HepG2 (cell line): ENCODE results near the gene BCL2.

Source experiments
- CREB1 ChIP-seq, 2 experiments: fragments of 450-650 bp in 1 of 2; IDR thresholded peaks; 2 replicates each; pipeline ENCODE4 v1.6.1; 2016 to 2017; ENCODE audit warnings: control low read depth in 1 of 2, mild to moderate bottlenecking in 1 of 2, missing compliant biosample characterization in 1 of 2, missing genetic modification characterization in 1 of 2
- FOXJ3 ChIP-seq: sonication (generic); formaldehyde crosslinking; IDR thresholded peaks from 2 replicates; pipeline ENCODE4 v1.4.0; 2020; ENCODE audit warnings: missing genetic modification reagents, mild to moderate bottlenecking, borderline replicate concordance
- FOXO4 ChIP-seq: sonication (generic); formaldehyde crosslinking; conservative IDR thresholded peaks from 2 replicates; pipeline ENCODE4 v1.8.1; 2023; ENCODE audit warnings: missing genetic modification reagents
- JARID2 ChIP-seq: sonication (generic); formaldehyde crosslinking; IDR thresholded peaks from 2 replicates; pipeline ENCODE4 v1.8.1; 2023; ENCODE audit warnings: missing genetic modification reagents, inconsistent platforms; ENCODE audit not compliant: insufficient replicate concordance
- MATR3 ChIP-seq: sonication (generic); formaldehyde crosslinking; IDR thresholded peaks from 2 replicates; pipeline ENCODE4 v1.4.0; 2020; ENCODE audit warnings: missing genetic modification reagents
- POLR2A ChIP-seq, 2 experiments: IDR thresholded peaks; 2 replicates each; pipeline ENCODE4 v1.6.1; 2011; ENCODE audit warnings: low read depth in 2 of 2, low read length in 2 of 2, mild to moderate bottlenecking in 1 of 2, moderate library complexity in 1 of 2; ENCODE audit not compliant: insufficient read depth in 1 of 2
- POLR2AphosphoS2 ChIP-seq: IDR thresholded peaks from 2 replicates; pipeline ENCODE4 v1.6.1; 2011; ENCODE audit warnings: low read depth, low read length, improper control_type of control experiment
- POLR2AphosphoS5 ChIP-seq: IDR thresholded peaks from 2 replicates; pipeline ENCODE4 v1.6.1; 2012; ENCODE audit warnings: low read depth, low read length
- RAD21 ChIP-seq: fragments of 450-650 bp; formaldehyde crosslinking; IDR thresholded peaks from 2 replicates; pipeline ENCODE4 v1.5.0; 2020; ENCODE audit warnings: mild to moderate bottlenecking
- ZNF274 ChIP-seq: sonication (generic); formaldehyde crosslinking; IDR thresholded peaks from 2 replicates; pipeline ENCODE4 v1.5.1; 2020; ENCODE audit warnings: mild to moderate bottlenecking, missing genetic modification reagents
- TF ChIP-seq, protein P1 (sequence below), 2 experiments: sonication (generic) in 1 of 2; formaldehyde crosslinking in 1 of 2; IDR thresholded peaks; 2 replicates each; pipeline versions ENCODE4 v1.4.0 to v1.6.1; 2018 to 2020; ENCODE audit warnings: missing genetic modification reagents in 2 of 2, borderline replicate concordance in 1 of 2, low read depth in 1 of 2, mild to moderate bottlenecking in 1 of 2, missing biosample characterization in 1 of 2
- TF ChIP-seq, protein P2 (sequence below): sonication (generic); formaldehyde crosslinking; IDR thresholded peaks from 2 replicates; pipeline ENCODE4 v1.4.0; 2020; ENCODE audit warnings: missing genetic modification reagents
- TF ChIP-seq, protein P3 (sequence below): sonication (generic); formaldehyde crosslinking; IDR thresholded peaks from 2 replicates; pipeline ENCODE4 v1.4.0; 2020; ENCODE audit warnings: mild to moderate bottlenecking, missing genetic modification reagents, borderline replicate concordance

- TF ChIP-seq POLR2AphosphoS5, result no peak
- no peak for TF ChIP-seq ZNF274 (CRISPR knock-in tag)
- no peak for TF ChIP-seq POLR2A (IDR thresholded peaks at IDR 0.05; ENCODE audit: insufficient read depth in 1 of 2, low read depth in 2 of 2, low read length in 2 of 2)
- no peak for TF ChIP-seq JARID2
- TF ChIP-seq FOXJ3 (CRISPR knock-in tag), result no peak
- no peak for TF ChIP-seq POLR2AphosphoS2
- TF ChIP-seq CREB1 (IDR thresholded peaks at IDR 0.05), result no peak
- TF ChIP-seq CREB1 (CRISPR knock-in tag; IDR thresholded peaks at IDR 0.05), result no peak
- TF ChIP-seq, protein P1, sequence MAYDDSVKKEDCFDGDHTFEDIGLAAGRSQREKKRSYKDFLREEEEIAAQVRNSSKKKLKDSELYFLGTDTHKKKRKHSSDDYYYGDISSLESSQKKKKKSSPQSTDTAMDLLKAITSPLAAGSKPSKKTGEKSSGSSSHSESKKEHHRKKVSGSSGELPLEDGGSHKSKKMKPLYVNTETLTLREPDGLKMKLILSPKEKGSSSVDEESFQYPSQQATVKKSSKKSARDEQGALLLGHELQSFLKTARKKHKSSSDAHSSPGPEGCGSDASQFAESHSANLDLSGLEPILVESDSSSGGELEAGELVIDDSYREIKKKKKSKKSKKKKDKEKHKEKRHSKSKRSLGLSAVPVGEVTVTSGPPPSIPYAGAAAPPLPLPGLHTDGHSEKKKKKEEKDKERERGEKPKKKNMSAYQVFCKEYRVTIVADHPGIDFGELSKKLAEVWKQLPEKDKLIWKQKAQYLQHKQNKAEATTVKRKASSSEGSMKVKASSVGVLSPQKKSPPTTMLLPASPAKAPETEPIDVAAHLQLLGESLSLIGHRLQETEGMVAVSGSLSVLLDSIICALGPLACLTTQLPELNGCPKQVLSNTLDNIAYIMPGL (CRISPR knock-in tag; IDR thresholded peaks at IDR 0.05; ENCODE audit: borderline replicate concordance in 1 of 2, low read depth in 1 of 2), result no peak
- TF ChIP-seq RAD21 (CRISPR knock-in tag), result no peak
- TF ChIP-seq, protein P2, sequence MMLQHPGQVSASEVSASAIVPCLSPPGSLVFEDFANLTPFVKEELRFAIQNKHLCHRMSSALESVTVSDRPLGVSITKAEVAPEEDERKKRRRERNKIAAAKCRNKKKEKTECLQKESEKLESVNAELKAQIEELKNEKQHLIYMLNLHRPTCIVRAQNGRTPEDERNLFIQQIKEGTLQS, result no peak
- no peak for TF ChIP-seq FOXO4 (CRISPR knock-in tag)
- TF ChIP-seq, protein P3, sequence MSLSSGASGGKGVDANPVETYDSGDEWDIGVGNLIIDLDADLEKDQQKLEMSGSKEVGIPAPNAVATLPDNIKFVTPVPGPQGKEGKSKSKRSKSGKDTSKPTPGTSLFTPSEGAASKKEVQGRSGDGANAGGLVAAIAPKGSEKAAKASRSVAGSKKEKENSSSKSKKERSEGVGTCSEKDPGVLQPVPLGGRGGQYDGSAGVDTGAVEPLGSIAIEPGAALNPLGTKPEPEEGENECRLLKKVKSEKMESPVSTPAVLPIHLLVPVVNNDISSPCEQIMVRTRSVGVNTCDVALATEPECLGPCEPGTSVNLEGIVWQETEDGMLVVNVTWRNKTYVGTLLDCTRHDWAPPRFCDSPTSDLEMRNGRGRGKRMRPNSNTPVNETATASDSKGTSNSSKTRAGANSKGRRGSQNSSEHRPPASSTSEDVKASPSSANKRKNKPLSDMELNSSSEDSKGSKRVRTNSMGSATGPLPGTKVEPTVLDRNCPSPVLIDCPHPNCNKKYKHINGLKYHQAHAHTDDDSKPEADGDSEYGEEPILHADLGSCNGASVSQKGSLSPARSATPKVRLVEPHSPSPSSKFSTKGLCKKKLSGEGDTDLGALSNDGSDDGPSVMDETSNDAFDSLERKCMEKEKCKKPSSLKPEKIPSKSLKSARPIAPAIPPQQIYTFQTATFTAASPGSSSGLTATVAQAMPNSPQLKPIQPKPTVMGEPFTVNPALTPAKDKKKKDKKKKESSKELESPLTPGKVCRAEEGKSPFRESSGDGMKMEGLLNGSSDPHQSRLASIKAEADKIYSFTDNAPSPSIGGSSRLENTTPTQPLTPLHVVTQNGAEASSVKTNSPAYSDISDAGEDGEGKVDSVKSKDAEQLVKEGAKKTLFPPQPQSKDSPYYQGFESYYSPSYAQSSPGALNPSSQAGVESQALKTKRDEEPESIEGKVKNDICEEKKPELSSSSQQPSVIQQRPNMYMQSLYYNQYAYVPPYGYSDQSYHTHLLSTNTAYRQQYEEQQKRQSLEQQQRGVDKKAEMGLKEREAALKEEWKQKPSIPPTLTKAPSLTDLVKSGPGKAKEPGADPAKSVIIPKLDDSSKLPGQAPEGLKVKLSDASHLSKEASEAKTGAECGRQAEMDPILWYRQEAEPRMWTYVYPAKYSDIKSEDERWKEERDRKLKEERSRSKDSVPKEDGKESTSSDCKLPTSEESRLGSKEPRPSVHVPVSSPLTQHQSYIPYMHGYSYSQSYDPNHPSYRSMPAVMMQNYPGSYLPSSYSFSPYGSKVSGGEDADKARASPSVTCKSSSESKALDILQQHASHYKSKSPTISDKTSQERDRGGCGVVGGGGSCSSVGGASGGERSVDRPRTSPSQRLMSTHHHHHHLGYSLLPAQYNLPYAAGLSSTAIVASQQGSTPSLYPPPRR, result no peak
- TF ChIP-seq MATR3, result no peak
These were observed 179.5 kb downstream of the BCL2 start for GRCh38 chr18:63140038-63140450.
